HG03520 (cell line): ENCODE results near the gene AIRE.
"Not testable (repeated sequence)": the region's sequence is repeated elsewhere in the genome, so short reads cannot be mapped to it uniquely, and the experiment has no call there.

Source experiments
- ATAC-seq: cut with Tn5 transposase; IDR thresholded peaks from one replicate; pipeline ENCODE4 v1.9.1; 2021; ENCODE audit warnings: mild to moderate bottlenecking, moderate library complexity; ENCODE audit not compliant: unreplicated experiment

AIRE gene

DNA sequence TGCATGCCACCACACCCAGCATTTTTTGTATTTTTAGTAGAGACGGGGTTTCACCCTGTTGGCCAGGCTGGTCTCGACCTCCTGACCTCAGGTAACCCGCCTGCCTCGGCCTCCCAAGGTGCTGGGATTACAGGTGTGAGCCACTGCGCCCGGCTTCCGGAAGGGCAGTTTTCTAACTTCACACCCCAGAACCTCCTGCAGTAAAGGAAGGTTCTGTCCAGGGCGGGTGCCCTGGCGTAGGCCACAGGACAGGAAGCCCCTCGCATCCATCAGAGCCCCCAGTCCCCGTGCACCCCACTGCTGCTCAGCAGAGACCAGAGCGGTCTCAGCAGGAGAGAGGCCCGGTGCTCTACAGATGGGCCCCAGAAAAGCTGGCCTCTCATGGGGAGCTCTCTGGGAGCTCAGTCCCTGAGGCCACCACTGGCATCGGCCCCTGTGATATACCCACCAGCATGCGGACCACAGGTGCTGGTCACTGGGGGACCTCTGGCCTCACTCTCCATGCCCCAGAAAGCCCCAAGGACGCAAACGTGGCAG, 19.9 kb upstream of the AIRE start:
- no peak for ATAC-seq

DNA sequence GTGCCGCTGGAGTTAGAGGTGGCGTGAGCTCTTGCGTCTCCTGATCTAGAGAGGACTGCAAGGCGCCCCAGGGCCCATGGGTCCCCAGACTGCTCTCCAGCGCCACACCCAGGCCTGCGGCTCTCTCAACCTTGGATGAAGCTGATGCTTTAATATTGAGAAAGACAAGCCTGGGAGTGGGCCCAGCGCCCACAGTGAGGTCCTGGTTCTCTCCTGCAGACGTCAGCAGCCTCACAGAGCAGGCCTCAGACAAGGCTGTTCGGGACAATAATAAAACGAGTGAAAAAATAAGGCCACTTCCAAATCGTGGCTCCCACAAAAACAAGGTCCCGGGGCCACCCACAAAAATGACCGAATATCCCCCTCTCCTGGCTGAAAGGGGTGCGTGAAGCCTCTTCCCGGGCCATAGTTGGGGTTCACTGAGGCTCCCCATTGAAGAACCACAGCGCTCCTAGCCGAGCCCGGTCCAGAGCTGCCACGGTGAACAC, 18.0 kb upstream of the AIRE start:
- ATAC-seq, result no peak

DNA sequence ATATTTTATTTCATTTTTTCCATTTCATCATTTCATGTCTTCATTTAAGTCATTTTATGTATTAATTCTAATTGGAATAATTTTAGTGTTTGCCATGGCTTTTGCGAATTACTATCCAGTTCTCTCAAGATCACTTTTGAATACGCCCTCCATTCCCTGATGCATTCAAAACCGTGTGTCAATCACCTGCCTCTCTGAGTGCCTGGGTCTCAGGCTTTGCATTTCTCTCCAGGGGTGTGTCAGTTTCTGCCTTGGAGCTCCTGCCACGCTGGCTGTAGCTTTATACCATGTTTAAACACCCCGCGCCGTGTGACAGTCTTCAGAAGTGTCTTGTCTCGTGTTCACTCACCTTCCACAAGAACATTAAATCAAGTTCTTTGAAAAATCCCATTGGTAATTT, 16.6 kb upstream of the AIRE start:
- no peak for ATAC-seq

DNA sequence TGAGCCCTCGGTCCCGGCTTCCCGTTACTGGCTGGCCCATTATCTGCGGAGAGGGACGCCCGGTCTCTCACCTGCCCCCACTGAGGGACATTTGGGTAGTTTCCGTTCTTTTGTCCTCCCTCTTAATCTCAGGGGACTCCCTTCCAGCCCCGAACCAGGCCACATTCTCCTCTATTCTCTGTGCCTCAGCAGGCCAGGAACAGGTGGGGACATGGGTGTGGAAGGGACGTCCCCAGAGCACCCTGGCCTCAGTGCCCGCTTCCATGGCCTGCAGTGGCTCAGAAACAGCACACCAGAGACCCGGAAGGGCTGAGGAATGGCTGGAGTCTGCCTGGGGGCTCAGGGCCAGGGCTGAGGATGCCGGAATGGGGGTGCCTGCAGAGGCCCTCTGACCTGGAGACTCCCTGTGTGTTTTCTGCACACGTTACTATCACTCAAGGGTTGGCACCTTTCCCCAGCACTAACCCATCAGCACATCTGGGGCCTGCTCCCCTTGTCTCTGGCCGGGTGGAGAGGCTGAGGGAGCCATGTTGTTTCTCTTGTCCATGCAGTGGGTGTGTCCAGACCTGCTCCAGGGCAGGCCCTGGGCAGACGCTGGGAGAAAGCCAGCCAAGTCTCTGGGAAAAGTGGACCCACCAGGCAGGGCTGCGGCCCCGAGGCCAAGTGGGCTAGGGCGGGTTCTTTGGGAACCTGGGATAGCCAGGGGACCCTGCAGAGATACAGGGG, 14.0 kb upstream of the AIRE start:
- no peak for ATAC-seq

GRCh38 chr21:44272284-44272858, 13.3 kb upstream of the AIRE start:
- no peak for ATAC-seq

DNA sequence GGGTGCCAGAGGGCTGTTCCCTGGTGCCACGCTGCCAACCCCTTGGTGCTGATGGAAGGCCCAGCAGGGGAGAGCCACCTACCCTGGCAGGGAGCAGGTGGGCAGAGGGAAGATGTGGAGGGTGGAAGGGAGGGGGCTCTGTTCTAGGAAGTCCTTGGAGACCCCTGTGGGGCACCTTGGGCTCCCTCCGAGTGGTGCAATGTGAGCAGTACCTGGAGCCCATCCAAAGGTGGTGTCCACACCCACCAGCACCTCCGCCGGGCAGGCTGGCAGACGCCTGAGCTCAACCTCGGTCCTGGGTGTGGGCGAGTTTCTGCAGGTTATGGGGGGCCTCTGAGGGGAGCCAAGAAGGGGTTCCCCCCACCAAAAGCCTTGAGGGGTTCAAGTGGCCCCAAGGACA, 12.6 kb upstream of the AIRE start:
- ATAC-seq, result no peak

DNA sequence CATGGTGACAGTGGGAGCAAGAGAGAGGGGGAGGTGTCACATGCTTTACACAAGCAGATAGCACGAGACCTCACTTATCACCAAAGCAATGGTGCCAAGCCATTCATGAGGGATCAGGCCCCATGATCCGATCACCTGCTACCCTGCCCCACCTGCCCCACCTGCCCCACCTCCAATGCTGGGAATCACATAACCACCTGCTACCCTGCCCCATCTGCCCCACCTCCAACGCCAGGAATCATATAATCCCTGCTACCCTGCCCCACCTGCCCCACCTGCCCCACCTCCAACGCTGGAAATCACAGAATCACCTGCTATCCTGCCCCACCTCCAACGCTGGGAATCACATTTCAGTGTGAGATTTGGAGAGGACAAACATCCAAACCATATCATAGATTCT, 10.6 kb upstream of the AIRE start:
- ATAC-seq, result no peak

- no peak for ATAC-seq
Observed at GRCh38 chr21:44279354-44280260, 6.1 kb upstream of the AIRE start.

DNA sequence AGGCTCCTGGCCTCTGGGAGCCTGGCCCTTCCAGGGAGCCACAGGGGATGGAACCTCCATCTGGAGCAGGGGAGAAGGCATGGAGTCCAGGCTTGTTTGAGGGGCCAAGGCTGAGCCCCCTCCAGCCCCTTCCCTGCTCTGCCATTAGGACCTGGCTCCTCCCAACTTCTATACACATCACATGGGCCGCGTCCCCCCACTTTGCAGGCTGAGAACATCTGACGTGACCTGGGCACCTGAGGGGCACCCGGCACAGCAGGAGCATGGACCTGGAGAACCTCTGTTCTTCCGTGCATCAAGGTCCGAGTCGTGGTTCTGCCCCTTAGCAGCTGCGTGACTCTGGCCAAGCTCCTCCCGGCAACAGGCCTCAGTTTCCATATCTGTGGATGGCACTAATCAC, 3.9 kb upstream of the AIRE start:
- ATAC-seq, result no peak

DNA sequence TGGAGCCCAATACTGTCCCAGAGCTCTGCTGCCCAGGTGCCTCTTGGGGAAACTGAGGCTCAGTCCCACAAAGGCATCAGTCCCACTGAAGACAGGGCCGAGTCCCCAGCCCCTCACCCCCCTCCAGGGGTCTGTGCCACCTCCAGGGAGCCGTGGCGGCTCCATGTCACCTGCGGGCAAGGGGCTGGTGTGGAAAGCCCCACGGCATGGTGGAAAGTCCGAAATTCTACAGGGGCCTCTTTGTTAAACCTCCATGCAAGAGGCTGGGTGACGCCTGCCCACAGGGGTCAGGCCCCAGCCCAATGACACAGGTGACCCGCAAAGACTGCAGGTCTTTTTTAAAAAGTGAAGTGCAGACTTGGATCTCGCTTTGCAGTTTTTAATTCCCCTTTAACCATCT, 3.3 kb upstream of the AIRE start:
- no peak for ATAC-seq

GRCh38 chr21:44283211-44283785, 2.4 kb upstream of the AIRE start:
- ATAC-seq, result not testable (repeated sequence)

- ATAC-seq, result no peak
Observed at GRCh38 chr21:44283948-44284347, 1.7 kb upstream of the AIRE start.

- ATAC-seq, result no peak
Observed at GRCh38 chr21:44286086-44286715, 525 bp downstream of the AIRE start.

DNA sequence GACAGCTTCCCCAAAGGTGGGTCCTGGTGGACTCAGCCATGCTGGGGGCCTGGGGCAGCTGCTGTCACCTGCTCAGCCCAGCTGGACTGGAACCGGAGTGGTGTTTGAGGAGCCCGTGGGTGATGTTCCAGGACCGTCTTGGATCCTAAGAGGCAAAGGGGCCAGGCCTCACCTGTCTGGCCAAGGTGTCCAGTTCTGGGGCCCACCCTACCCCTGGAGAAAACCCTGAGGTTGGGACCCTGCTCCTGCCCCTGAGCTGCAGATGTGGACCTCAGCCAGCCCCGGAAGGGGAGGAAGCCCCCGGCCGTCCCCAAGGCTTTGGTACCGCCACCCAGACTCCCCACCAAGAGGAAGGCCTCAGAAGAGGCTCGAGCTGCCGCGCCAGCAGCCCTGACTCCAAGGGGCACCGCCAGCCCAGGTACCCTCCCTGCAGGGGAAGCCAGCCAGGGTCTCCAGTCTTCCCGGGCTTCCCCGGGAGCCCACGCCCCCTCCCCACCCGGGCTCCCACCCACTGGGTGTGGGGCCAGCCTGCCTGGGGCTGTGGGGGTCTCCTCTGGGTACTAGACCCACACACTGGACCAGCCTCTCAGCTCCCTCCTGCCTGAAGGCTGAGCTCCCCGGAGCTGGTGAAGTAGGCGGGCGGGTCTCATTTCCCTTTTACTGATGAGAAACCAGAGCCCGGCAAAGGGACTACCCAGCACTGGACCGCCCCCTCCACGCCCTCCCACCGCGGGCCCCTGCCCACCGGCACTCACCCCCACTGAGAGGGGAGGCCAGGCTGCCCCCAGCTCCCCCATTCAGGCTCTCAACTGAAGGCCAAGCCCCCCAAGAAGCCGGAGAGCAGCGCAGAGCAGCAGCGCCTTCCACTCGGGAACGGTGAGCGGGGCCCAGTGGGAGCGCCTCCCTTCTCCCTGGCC, 1.3 kb downstream of the AIRE start:
- ATAC-seq, result no peak

GRCh38 chr21:44288251-44289110, 2.8 kb downstream of the AIRE start:
- no peak for ATAC-seq

DNA sequence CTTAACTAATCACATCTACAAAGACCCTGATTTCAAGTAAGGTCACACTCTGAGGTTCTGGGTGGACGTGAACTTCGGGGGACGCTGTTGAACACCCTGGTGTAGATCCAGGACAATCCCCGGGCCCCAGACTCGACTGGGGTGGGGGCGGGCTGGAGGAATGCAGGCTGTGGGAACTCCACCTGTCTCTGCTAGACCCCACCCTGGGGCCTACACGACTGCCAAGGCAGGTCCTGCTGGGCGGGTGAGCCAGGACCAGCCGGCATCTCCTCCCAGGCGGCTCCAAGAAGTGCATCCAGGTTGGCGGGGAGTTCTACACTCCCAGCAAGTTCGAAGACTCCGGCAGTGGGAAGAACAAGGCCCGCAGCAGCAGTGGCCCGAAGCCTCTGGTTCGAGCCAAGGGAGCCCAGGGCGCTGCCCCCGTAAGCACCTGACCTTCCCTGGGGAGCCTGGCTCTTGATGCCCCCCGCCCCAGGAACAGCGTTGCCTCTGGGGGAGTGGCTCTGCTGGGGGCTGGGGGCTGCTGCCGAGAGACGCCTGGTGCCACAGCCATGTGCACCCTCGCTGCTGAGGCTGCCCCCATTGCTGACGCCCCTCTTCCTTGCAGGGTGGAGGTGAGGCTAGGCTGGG, 3.8 kb downstream of the AIRE start:
- ATAC-seq, result no peak

DNA sequence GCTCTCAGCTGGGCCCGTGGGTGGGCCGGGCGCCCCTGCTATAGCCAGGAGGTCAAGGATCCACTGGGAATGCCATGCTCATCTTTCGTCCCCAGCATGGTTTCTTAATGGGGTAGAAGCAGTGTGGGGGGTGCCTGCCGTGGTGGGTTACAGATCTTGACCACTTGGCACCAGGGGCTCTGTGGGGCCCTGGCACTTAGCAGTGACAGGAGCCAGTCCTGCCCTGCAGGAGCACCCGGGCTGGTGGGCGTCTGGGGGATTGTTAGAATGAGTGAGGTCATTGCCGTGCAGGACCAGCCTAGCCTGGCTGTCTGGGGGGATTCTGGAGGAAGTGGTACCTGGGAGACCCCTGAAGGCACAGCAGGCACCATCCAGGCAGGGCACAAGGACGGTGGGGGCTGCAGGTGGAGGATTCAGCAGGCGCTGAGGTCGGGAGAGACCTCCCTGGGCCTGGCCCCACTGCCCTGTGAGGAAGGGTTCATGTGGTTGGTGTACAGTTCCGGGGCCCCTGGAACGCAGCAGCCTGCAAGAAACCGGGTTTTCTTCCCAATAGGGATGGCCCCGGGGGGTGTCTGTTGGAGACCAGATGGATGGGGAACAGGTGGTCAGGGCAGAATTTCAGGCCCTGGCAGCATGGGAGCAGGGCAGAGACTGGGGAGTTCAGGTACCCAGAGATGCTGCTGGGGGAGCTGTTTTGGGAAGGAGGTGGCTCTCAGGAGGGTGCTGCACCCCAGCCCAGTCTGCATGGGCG, 4.8 kb downstream of the AIRE start:
- ATAC-seq, result no peak
